K562 (cell line): ENCODE data around the gene PDE8B. TPM values are rescaled to one million over a fixed set of nuclear protein-coding genes. Genes with fewer than 3 reads are reported as not detected.

Experiments
- ATAC-seq: fragments of 200-7000 bp; cut with Tn5 transposase; 3 replicates; pipeline ENCODE4 v1.9.1; 2020; ENCODE audit warnings: moderate library complexity
- BruUV-seq: library from RNA; stranded (reverse); fragments of 400-500 nt; replicated peaks from 2 replicates; lab custom pipeline; 2021; lab: Mats Ljungman, UMichigan
- CTCF ChIA-PET: fragments of 300-600 bp; formaldehyde crosslinking; extraction: SDS; loops from one replicate; lab custom pipeline; 2021; ENCODE audit warnings: low intra/inter-chr PET ratio; lab: Yijun Ruan, JAX
- POLR2A ChIA-PET: fragments of 300-600, 350-650 bp; sonication (Branson Sonifier 250); formaldehyde crosslinking; extraction: SDS; loops from one replicate; lab custom pipeline; 2021; ENCODE audit warnings: antibody characterized with exemption, inconsistent platforms; lab: Yijun Ruan, JAX
- DNase-seq, 4 experiments: peaks; one replicate each; pipeline versions ENCODE4 v3.0.0 to v3.0.0-alpha.2; 2011 to 2018; ENCODE audit warnings: low spot score in 3 of 4, mixed read lengths in 3 of 4; ENCODE audit errors: extremely low read depth in 1 of 4
- FAIRE-seq: peaks from 2 replicates; lab custom pipeline; 2011; peaks lifted over from hg19 to GRCh38; lab: Jason Lieb, UNC
- H2AFZ ChIP-seq: 2 replicates; pipeline ENCODE4 v1.6.0; 2011; ENCODE audit warnings: low read depth, low read length, control low read depth, inconsistent platforms
- H3K27ac ChIP-seq: fragments of 200-600 bp; 3 replicates; pipeline ENCODE4 v1.8.0; 2011; ENCODE audit warnings: low read depth, mild to moderate bottlenecking, control low read depth, inconsistent platforms, low read length, moderate library complexity, mixed read lengths; ENCODE audit errors: extremely low read depth
- H3K27me3 ChIP-seq, 2 experiments: fragments of 300-600 bp in 1 of 2; 2 replicates in 1 of 2; 3 replicates in 1 of 2; pipeline versions ENCODE4 v1.6.0 to v1.8.0; 2011; ENCODE audit warnings: inconsistent platforms in 2 of 2, low read length in 2 of 2, mild to moderate bottlenecking in 1 of 2, mixed read lengths in 1 of 2, moderate library complexity in 1 of 2; ENCODE audit not compliant: control insufficient read depth in 2 of 2, insufficient read depth in 2 of 2
- H3K36me3 ChIP-seq: fragments of 300-600 bp; 3 replicates; pipeline ENCODE4 v1.8.0; 2011; ENCODE audit warnings: mild to moderate bottlenecking, low read length, inconsistent platforms; ENCODE audit not compliant: control insufficient read depth, insufficient read depth
- H3K4me1 ChIP-seq, 2 experiments: fragments of 200-600 bp in 1 of 2; replicated peaks in 1 of 2; 2 replicates in 1 of 2; 3 replicates in 1 of 2; pipeline versions ENCODE4 v1.5.1 to v1.8.0; 2011; ENCODE audit warnings: inconsistent platforms in 2 of 2, low read length in 2 of 2, mild to moderate bottlenecking in 1 of 2, mixed read lengths in 1 of 2, moderate library complexity in 1 of 2; ENCODE audit not compliant: control insufficient read depth in 2 of 2, insufficient read depth in 2 of 2
- H3K4me2 ChIP-seq: 2 replicates; pipeline ENCODE4 v1.6.1; 2011; ENCODE audit warnings: low read length, control low read depth, inconsistent platforms, mixed read lengths; ENCODE audit not compliant: insufficient read depth
- H3K4me3 ChIP-seq: fragments of 200-600 bp; sonication (generic), shearing (Covaris generic); 2 replicates; pipeline ENCODE4 v1.5.1; 2016; ENCODE audit warnings: control low read depth, inconsistent platforms
- H3K79me2 ChIP-seq: fragments of 200-600 bp; 3 replicates; pipeline ENCODE4 v1.8.0; 2011; ENCODE audit warnings: low read length, inconsistent platforms; ENCODE audit not compliant: control insufficient read depth, insufficient read depth
- H3K9ac ChIP-seq, 2 experiments: 2 replicates each; pipeline versions ENCODE4 v1.6.0 to v1.6.1; 2011; ENCODE audit warnings: low read depth in 2 of 2, low read length in 2 of 2, control low read depth in 1 of 2, inconsistent platforms in 1 of 2, mild to moderate bottlenecking in 1 of 2, mixed read lengths in 1 of 2; ENCODE audit not compliant: insufficient read depth in 1 of 2
- H3K9me1 ChIP-seq: one replicate; pipeline ENCODE4 v1.6.0; 2011; ENCODE audit warnings: inconsistent platforms, mild to moderate bottlenecking, low read length, moderate library complexity; ENCODE audit not compliant: control insufficient read depth, insufficient read depth
- H3K9me3 ChIP-seq: replicated peaks from 2 replicates; pipeline ENCODE4 v1.5.1; 2011; ENCODE audit warnings: low read depth, low read length, inconsistent platforms; ENCODE audit not compliant: control insufficient read depth, insufficient read depth
- H4K20me1 ChIP-seq: replicated peaks from 2 replicates; pipeline ENCODE4 v1.6.1; 2011; ENCODE audit warnings: low read length, inconsistent platforms, mixed read lengths; ENCODE audit not compliant: control insufficient read depth, insufficient read depth
- C11orf30 ChIP-seq: fragments of 450-650 bp; IDR thresholded peaks from 2 replicates; pipeline ENCODE4 v1.6.1; 2016; ENCODE audit warnings: low read depth, mild to moderate bottlenecking
- TOE1 ChIP-seq, 2 experiments: fragments of 450-650 bp in 1 of 2; sonication (generic) in 1 of 2; formaldehyde crosslinking in 1 of 2; IDR thresholded peaks; 2 replicates each; pipeline versions ENCODE4 v1.7.1 to v1.8.0; 2016 to 2022; ENCODE audit warnings: borderline replicate concordance in 2 of 2, mild to moderate bottlenecking in 2 of 2, antibody characterized with exemption in 1 of 2, inconsistent platforms in 1 of 2, low read depth in 1 of 2, missing genetic modification reagents in 1 of 2, moderate library complexity in 1 of 2
- XRCC3 ChIP-seq: fragments of 450-650 bp; IDR thresholded peaks from 2 replicates; pipeline ENCODE4 v1.6.1; 2017; ENCODE audit warnings: mild to moderate bottlenecking, moderate library complexity
- ZBTB1 ChIP-seq: sonication (generic); formaldehyde crosslinking; IDR thresholded peaks from 2 replicates; pipeline ENCODE4 v1.8.1; 2023; ENCODE audit warnings: missing genetic modification reagents, low read depth, mild to moderate bottlenecking, borderline replicate concordance
- ZNF707 ChIP-seq: fragments of 250-450 bp; sonication (Bioruptor Pico); conservative IDR thresholded peaks from 2 replicates; pipeline ENCODE4 v1.8.0; 2022; ENCODE audit warnings: inconsistent platforms, mild to moderate bottlenecking, moderate library complexity
- WGBS: fragments of 100-300 bp; shearing (Covaris generic); methylation state at CpG from one replicate; pipeline ENCODE4 v1.1.6; 2016; ENCODE audit warnings: low coverage, mixed read lengths; ENCODE audit not compliant: insufficient coverage; ENCODE audit errors: missing lambda C conversion rate; 5-methylcytosine and 5-hydroxymethylcytosine counted together
- in situ Hi-C: fragments of 300-500 bp; cut with MboI; formaldehyde crosslinking; loops from 4 replicates; pipeline ENCODE4 v1.15.0; 2018; ENCODE audit warnings: inconsistent platforms, mixed read lengths
- intact Hi-C: fragments of 100-400 bp; cut with micrococcal nuclease; formaldehyde crosslinking; loops from 2 replicates; pipeline ENCODE4 v1.14.2; 2022
- polyA plus RNA-seq, 8 experiments: library from polyadenylated mRNA; depleted of rRNA in 4 of 8; stranded (reverse) in 5 of 8; unstranded in 3 of 8; fragments of >200 nt; fragmentation: Nextera tagmentation in 2 of 8; fragmentation: Illumina TruSeq in 1 of 8; extraction: Ambion mirVana in 2 of 8; extraction: Trizol in 1 of 8; gene quantifications; 2 replicates each; pipeline versions ENCODE4 v1.2.1 to v1.2.3, GENCODE V29; 2011 to 2014; ENCODE audit warnings: inconsistent platforms in 1 of 8, missing spikeins in 1 of 8
- total RNA-seq, 7 experiments: library from RNA; depleted of rRNA in 6 of 7; stranded (reverse); fragments of >200 nt in 6 of 7; fragmentation: Illumina TruSeq in 2 of 7; extraction: Trizol in 2 of 7; gene quantifications; 2 replicates each; pipeline versions ENCODE4 v1.2.1 to v1.2.3, GENCODE V29; 2011 to 2021; ENCODE audit warnings: low replicate concordance in 1 of 7
- TF ChIP-seq, protein P1 (sequence below), 3 experiments: IDR thresholded peaks in 2 of 3; conservative IDR thresholded peaks in 1 of 3; 2 replicates each; pipeline ENCODE4 v1.5.1; 2011 to 2012; ENCODE audit warnings: low read length in 3 of 3, mild to moderate bottlenecking in 3 of 3, control low read depth in 2 of 3, improper control_type of control experiment in 1 of 3, inconsistent platforms in 1 of 3, low read depth in 1 of 3, mixed read lengths in 1 of 3, moderate library complexity in 1 of 3; ENCODE audit not compliant: insufficient read depth in 2 of 3
- TF ChIP-seq, protein P2 (sequence below): IDR thresholded peaks from 2 replicates; pipeline ENCODE4 v1.6.1; 2011; ENCODE audit not compliant: insufficient read length; ENCODE audit errors: extremely low read depth

Gene PDE8B
- total and polyA plus RNA-seq, 9 of the 15 experiments (the other 6 are each of a cell fraction or from before 2014, with no cell fraction given), result 0.15 to 0.28 TPM; not detected in 7

DNA sequence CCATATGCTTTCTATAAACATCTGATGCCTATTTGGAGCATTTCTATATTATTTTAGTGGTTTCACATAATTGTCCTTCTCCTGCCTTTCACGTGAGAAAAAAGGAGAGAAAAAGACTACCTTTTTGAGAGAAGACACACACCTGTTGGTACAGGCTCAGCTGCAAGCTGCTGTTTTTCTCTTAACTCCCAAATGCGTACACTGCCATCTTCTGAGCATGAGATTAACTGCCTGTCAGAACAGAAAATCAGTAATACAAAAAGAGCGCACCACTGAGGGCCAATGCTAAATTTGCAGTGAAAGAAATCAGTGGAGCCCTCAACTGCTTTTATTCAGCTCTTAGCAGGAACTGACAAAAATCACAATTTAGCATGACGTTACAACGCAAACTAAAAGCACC is 226.7 kb downstream of the PDE8B start:
- POLR2A ChIA-PET, result interaction anchor here (1.5 kb wide), 1 partner anchor 13 kb away, joined by 5 read pairs; no protein-coding TSS in a partner anchor
- no peaks in the 10 kb centered on the region for H3K9me1 ChIP-seq
- in situ Hi-C loops (no loop called here), intact Hi-C loops (no loop called here)
- 79% methylated on average over 5 of the region's 5 CpGs for WGBS
- CTCF ChIA-PET, result no interaction called here
- no peaks in the 10 kb centered on the region for H3K9me3 ChIP-seq
- H3K36me3 ChIP-seq, result peaks cover 27% of the 10 kb centered on the region; the same call in 2 of the 3 replicates
- no peak for ATAC-seq
- H3K27ac ChIP-seq, result no peak overlapping the region
- H3K79me2 ChIP-seq, result no peaks in the 10 kb centered on the region
- no peaks in the 10 kb centered on the region for H4K20me1 ChIP-seq
- H2AFZ ChIP-seq, result no peak overlapping the region
- no peak for DNase-seq
- no peaks in the 10 kb centered on the region for H3K4me1 ChIP-seq
- peak; percentile 55 for FAIRE-seq
- H3K4me2 ChIP-seq, result no peak overlapping the region
- no peak overlapping the region for H3K4me3 ChIP-seq
- H3K9ac ChIP-seq, result no peak overlapping the region
- no TSS peak for BruUV-seq
- TF ChIP-seq, protein P1, sequence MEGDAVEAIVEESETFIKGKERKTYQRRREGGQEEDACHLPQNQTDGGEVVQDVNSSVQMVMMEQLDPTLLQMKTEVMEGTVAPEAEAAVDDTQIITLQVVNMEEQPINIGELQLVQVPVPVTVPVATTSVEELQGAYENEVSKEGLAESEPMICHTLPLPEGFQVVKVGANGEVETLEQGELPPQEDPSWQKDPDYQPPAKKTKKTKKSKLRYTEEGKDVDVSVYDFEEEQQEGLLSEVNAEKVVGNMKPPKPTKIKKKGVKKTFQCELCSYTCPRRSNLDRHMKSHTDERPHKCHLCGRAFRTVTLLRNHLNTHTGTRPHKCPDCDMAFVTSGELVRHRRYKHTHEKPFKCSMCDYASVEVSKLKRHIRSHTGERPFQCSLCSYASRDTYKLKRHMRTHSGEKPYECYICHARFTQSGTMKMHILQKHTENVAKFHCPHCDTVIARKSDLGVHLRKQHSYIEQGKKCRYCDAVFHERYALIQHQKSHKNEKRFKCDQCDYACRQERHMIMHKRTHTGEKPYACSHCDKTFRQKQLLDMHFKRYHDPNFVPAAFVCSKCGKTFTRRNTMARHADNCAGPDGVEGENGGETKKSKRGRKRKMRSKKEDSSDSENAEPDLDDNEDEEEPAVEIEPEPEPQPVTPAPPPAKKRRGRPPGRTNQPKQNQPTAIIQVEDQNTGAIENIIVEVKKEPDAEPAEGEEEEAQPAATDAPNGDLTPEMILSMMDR (IDR thresholded peaks at IDR 0.05 in 2 of 3, conservative IDR thresholded peaks at IDR 0.05 in 1 of 3; ENCODE audit: insufficient read depth in 2 of 3, low read depth in 1 of 3, low read length in 3 of 3), result peak in 2 of 3 experiments; percentile 14 to 26; a peak in 1 of 6 replicates
- TF ChIP-seq, protein P2, sequence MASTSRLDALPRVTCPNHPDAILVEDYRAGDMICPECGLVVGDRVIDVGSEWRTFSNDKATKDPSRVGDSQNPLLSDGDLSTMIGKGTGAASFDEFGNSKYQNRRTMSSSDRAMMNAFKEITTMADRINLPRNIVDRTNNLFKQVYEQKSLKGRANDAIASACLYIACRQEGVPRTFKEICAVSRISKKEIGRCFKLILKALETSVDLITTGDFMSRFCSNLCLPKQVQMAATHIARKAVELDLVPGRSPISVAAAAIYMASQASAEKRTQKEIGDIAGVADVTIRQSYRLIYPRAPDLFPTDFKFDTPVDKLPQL, result no peak
- TF ChIP-seq TOE1 (IDR thresholded peaks at IDR 0.05; ENCODE audit: borderline replicate concordance) (no peak), TOE1 (CRISPR knock-in tag; IDR thresholded peaks at IDR 0.05; ENCODE audit: borderline replicate concordance, low read depth) (no peak), ZNF707 (no peak), ZBTB1 (no peak), C11orf30 (no peak), XRCC3 (no peak)
- no peaks in the 10 kb centered on the region for H3K27me3 ChIP-seq
